T-helper 9 cell (primary cell): ENCODE data around the gene SCG3.
A peak's percentile ranks its signal among the peaks of the same experiment; 100 is the strongest.
"Not testable (repeated sequence)": the region's sequence is repeated elsewhere in the genome, so short reads cannot be mapped to it uniquely, and the experiment has no call there.

Experiments used
- DNase-seq: peaks from one replicate; pipeline ENCODE4 v3.0.0-alpha.2; 2020
- total RNA-seq, 2 donors: gene quantifications; one replicate each; lab custom pipeline; 2026; lab: John Stamatoyannopoulos, UW

SCG3 gene
- 0 reads per million in 2 donors for total RNA-seq

DNA sequence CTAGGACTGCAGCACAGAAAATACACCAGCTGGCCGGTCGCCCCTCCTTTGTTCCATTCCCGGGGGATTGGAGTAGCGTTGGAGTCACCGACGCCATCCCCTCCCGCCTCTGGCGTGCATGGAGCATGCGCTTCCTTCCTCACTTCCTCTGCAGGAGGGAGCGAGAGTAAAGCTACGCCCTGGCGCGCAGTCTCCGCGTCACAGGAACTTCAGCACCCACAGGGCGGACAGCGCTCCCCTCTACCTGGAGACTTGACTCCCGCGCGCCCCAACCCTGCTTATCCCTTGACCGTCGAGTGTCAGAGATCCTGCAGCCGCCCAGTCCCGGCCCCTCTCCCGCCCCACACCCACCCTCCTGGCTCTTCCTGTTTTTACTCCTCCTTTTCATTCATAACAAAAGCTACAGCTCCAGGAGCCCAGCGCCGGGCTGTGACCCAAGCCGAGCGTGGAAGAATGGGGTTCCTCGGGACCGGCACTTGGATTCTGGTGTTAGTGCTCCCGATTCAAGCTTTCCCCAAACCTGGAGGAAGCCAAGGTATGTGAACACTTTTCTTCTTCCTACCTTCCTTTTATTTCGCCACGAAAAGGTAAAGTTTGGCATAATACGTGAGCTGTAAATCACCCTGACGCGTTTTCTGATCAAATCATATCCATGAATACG lies at the start of gene SCG3:
TSS of gene SCG3 (plus strand) at position 201 of the 661 bp plus-strand sequence. CDS start at position 454, 253 bp downstream.
- DNase-seq = peak; percentile 44

DNA sequence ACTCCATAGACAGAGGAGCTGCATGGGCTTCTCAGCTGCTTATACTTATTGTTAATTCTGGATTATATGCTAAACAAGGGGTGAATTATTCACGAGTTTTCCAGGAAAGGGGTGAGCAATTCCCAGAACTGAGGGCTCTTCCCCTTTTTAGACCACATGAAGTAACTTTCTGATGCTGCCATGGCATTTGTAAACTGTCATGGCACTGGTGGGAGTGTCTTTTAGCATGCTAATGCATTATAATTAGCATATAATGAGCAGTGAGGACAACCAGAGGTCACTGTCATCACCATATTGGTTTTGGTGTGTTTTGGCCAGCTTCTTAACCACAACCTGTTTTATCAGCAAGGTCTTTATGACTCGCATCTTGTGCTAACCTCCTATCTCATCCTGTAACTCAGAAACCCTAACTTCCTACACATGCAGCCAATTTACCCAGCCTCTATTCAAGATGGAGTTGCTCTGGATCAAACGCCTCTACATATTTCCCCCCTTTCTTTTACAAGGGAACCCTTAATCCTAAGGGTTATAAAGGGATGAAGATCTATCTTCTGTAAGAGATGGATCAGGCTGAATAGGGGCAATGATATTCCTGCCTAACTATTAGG lies 46.6 kb upstream of the SCG3 start:
- no peak for DNase-seq

DNA sequence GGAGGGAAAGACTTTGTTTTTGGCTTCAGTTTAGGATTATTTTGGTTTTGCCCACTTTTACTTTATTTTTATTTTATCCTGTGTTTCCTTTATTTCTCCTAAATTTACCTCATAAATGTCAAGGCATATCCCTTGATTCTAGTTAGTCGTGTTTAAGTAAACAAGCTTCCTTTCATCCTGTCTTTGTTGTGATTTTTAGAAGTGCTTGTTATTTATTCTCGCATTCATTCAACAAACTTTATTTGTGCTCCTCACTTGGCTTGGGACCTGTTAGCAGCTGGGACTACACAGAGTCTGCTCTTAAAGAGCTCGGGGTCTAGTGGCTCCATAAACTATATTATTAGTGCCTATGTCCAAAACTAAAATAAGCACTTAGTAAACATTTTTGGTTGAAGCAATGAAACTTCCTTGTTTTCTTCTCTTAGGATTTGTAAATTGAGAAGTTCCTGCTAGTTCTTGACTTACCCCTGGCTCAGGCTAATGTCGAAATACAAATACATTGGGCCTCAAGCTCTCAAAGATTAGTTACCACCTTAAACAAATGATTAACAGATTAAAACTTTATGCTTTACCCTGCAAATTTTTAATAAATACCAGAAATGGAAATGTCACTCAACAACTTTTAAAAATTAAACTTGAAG lies 39.7 kb upstream of the SCG3 start:
- DNase-seq = no peak

DNA sequence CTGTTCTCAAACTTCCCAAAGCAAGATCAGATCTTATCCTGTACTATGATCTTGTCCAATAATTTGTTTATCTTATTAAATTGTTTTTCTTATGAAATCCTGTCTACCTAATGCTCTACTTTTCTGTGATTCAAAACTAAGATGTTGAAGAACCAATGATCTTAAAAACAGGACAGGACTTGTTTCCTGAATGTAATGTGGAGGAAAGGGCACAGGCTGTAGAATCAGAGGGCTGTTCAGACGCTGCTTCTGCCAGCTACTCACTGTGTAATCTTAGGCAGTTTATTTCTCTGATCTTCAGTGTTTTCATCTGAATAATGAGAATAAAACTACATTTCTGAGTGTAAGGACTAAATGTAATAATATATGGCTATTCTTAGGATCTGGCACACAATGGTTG lies 38.6 kb upstream of the SCG3 start:
- DNase-seq = no peak

DNA sequence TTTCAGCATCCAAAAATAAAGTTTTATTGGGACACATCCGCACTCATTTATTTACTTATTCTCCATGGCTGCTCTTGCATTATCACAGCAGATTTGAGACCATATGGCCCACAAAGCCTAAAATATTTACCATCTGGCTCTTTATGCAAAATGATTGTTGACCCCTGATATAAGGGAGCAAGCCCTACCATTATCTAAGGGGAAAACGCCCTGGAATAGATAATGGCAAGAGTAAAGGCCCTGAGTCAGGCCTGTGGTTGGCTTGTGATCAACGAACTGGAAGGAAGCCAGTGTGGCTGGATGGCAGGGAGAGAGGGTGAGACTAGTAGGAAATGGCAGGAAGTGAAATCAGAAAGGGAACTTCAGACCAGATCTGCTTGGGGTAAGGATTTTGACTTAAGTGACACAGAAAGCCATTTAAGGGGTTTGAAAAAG lies 34.2 kb upstream of the SCG3 start:
- DNase-seq = no peak

DNA sequence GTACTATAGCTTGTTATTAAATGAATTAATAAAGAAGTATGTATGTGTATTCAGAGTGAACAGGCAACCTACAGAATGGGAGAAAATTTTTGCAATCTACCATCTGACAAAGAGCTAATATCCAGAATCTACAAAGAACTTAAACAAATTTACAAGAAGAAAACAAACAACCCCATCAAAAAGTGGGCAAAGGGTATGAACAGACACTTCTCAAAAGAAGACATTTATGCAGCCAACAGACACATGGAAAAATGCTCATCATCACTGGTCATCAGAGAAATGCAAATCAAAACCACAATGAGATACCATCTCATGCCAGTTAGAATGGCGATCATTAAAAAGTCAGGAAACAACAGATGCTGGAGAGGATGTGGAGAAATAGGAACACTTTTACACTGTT lies 33.2 kb upstream of the SCG3 start:
- not testable (repeated sequence) for DNase-seq

DNA sequence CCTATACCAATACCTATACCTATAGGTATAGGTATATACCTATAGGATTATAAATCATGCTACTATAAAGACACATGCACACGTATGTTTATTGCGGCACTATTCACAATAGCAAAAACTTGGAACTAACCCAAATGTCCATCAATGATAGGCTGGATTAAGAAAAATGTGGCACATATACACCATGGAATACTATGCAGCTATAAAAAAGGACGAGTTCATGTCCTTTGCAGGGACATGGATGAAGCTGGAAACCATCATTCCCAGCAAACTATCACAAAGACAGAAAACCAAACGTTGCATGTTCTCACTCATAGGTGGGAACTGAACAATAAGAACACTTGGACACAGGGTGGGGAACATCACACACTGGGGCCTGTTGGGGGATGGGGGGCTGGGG lies 32.7 kb upstream of the SCG3 start:
- DNase-seq = not testable (repeated sequence)

DNA sequence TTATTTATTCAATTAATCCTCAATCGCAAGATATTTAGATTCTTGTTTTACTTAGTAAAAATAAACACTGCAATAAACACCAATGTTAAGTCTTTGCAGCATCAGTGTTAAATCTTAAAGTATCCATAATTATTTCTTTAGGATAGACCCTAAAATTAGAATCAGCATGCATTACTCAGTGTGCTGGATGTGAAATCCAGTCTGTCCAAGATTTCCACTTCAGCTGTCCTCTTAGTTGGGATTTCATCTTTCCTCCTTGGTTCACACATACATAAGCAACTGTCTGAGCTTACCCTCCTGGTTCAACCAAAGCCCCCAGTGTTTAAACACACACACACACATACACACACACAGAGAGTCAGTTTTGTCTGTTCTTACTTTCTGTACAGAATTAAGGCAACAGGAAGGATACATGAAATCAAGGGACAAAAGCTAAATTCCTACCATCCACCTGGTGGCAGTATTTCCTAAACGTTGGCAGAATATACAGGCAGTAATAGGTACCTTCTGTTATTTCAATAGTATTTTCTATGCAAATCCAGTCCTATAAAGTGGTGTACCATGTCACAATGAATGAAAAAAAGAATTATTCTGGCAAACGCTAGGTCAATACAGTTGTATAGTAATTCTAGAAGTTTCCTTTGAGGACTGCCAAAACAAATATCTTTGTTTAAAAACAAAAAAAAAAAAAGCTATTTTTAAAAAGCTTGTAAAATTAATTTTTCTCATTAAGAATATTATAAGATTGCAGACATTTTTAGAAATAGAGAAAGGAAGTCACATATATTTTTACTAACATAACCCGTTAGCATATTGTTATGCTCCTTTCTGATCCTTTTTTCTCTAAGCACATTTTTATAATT lies 31.4 kb upstream of the SCG3 start:
- DNase-seq = peak; percentile 23

DNA sequence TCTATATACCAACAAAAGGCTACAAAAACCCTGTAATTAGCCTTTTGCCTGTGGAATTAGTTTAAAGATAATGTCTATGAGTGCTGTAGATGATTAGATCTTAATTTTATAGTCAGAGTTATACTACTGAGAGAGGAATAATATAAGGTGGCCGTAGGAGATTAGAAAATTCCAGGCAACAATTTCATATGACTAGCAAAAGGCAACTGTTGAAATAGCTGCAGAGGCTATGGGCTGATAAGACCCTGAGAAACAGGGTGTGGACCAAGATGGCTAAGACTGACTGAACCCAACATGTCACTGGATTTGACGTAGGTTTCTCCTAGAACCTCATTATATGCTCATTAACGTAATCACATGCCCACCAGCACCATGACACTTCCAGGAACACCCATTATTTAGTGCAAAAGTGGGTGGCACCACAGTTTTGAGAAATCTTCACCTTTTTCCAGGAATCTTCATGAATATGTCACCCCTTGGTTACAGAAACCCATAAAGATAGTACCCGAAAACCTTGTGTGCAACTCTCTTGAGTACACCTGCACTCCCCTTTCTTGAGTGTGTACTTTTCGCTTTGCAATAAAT lies 29.1 kb upstream of the SCG3 start:
- DNase-seq = no peak

DNA sequence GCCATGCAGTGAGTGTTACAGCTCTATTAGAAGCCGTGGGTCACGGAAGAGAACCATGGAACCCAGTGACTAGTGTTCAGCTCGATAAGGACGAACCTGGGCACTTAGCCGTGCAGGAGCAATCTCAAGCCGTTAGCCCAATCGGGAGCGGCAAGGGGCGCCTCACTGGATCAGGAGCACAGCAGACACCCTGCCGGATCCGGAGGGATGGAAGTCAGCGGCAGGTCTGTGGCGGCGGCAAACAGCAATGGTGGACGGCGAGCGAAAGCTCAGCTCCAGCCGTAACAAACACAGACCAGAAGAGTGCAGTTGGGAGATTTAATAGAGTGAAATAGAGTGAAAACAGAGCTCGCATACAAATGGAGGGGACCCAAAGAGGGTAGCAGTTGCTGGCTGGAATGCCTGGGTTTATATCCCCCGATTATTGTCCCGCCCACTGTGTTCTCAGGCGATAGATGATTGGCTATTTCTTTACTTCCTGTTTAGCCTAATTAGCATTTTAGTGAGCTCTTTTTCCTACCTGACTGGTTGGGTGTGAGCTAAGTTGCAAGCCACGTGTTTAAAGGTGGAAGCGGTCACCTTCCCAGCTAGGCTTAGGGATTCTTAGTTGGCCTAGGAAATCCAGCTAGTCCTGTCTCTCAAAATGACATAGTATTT lies 25.8 kb upstream of the SCG3 start:
- not testable (repeated sequence) for DNase-seq

DNA sequence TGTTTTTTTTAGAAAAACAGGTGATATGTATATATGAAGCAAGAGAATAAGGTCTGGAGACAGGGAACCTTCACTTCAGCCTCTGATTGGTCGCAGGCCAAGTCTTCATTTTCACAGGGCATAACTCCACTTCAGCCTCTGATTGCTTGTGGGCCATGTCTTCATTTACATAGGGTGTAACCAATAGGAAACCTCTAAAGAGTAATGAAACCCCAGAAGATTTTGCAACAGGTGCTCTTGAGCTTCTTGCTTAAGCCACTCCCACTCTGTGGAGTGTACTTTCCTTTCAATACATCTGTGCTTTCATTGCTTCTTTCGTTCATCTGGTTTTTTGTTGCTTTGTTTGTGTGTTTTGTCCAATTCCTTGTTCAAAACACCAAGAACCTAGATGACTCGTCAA lies 22.6 kb upstream of the SCG3 start:
- DNase-seq = no peak

DNA sequence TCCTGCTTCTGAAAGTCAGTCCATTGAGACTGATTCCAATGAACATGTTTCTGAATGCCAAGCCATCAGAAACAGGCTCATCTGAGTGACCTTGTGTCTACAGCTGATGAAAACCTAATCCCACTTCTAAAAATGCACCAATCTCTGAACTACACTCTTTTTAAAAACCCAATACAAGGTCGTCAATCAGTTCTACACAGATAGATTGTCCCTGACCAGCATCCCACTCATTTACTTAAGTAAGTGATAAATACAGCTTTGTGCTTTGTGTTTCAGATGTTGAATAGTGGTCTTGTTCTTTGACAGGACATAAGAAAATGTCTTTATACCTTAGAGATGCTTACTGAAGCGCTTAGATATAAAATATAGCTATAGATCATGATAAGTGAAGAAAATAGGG lies 20.2 kb upstream of the SCG3 start:
- no peak for DNase-seq

DNA sequence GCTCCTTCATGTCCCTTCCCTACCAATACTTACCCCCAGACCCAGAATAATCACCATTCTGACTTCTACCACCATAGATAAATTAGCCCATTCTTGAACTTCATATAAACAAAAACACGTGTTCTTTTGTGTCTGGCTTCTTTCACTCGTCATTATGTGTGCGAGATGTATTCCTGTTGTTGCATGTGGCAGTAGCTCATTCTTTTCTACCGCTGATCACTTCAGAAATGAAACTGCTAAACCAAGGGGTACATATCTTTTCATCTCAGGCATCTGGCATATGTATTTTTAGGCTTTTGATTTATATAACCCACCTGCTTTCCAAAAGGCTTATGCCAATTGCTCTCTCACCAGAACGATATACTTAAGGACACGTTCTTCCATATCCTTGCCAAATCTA lies 13.8 kb upstream of the SCG3 start:
- no peak for DNase-seq

DNA sequence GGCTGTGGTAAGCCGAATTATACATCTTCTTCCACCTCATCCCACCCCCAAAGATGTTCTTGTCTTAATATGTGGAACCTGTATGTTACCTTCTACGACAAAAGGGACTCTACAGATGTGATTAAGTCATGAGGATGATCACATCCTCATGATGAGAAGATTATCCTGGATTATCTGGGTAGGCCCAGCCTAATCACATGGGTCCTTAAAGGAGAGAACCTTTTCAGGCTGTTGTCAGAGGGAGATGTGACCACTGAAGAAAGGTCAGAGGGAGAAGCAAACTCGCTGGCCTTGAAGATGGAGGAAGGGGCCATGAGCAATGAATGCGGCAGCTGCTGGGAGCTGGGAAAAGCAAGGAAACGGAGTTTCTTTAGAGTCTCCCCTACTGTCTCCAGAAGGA lies 12.9 kb upstream of the SCG3 start:
- DNase-seq = no peak

DNA sequence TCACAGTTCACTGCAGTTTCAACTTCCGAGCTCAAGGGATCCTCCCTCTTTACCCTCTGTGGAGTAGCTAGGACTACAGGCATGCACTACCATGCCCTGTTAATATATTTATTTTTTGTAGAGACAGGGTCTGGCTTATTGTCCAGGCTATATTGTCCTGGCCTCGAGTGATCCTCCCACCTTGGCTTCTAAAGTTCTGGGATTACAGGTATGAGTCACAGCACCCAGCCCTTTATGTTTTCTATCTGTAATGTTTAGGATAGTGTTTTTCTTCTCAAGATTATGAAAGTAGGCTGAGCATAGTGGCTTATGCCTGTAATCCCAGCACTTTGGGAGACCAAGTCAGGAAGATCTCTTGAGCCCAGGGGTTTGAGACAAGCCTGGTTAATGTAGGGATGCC lies 11.9 kb upstream of the SCG3 start:
- no peak for DNase-seq

DNA sequence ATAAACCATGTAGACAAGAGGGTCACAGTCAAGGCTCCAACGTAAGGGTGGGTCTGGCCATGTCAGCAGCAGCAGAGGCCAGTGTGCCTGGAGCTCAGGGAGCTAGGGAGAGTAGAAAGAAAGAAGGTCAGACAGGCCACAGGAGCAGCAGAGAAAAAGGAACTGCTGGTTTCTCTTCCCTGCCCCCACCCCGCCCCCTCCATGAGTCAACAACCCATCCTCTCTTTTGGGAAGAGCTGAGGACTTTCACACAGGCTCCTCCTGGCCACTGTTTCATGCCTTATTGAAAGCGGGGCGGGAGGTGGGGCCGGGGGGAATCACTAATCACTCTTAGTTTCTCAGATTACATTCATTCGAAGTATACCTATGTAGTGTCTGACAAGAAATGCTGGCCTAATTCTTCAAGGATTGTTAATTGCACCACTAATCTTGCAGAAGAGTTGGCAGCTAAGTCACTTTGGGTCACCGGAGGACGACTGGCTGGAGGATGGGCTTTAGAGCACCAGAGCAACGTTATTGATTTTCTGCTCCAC lies 9.1 kb upstream of the SCG3 start:
- no peak for DNase-seq

DNA sequence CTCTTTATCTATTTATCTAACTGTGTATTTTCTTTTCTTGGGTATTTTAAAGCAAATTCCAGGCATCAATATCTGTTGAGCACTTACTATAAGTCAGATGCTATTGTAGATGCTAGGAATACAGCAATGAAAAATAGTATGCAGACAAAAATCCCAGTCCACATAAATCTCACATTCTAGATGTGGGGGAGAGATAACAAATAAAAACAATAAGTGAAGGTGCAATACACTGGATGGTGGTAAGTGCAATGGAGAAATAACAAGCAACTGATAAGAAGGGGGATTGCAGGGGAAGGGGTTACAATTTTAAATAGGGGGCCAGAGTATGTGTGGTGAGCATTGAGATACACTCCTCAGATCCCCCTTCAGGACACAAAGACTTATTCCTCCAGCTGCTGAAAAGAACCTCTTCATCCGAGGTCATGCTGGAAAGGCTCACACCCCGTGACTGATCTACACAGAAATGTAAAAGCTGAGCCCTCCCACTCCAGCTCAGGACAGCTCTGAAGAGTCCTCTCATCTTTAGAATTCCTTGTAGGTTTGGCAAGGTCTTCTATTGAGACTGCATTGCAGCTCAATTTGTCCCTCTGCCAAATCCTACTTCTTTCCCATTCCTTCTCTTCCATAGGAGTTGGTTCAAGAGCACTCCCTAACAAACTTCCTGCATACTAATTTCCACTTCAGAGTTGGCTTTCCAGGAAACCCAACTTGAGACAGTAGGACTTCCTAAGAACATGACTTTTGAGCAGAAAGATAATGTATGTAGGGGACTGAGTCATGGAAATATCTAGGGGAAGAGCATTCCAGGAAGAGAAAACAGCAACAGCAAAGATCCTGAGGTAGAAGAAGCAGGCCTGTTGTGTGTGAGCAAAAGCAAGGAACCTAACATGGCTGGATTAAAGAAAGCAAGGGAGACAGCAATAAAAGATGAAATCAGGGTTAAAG lies 8.1 kb upstream of the SCG3 start:
- no peak for DNase-seq

DNA sequence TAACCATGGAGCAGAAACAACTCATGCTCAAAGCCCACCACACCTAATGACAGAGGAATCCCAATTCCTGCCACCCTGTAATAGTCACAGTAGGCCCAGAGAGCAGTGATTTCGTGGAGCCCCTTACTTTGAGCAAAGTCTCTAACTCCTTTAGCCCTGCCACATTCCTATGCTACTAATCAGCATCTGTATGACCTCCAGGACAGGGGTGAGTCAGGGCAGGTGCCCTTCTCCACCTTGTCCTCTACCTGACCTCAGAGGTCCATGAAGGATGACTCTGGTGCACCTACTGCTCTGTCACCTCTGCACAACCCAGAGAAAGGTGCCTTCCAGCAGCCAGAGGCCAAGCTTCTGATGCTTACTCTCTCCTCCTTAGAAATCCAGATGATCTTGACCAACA lies 6.1 kb upstream of the SCG3 start:
- no peak for DNase-seq

DNA sequence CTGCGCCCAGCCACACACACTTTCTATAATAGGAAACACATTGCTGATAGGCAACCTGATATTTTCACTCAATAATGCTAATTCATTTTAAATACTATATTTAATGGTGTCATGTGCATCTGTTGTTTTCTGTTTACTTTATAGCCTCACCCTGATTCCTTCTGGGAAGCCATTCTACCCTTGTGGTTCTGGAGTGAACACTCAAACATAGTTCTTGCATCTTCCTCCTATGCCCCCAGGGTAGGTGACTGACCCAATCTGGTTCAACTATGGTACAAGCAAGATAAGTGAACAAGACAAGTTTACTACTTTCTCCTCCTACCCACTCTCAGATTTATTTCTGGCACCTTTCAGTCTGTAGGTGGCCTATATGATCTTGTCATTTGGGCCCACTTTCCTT lies 4.3 kb upstream of the SCG3 start:
- no peak for DNase-seq

DNA sequence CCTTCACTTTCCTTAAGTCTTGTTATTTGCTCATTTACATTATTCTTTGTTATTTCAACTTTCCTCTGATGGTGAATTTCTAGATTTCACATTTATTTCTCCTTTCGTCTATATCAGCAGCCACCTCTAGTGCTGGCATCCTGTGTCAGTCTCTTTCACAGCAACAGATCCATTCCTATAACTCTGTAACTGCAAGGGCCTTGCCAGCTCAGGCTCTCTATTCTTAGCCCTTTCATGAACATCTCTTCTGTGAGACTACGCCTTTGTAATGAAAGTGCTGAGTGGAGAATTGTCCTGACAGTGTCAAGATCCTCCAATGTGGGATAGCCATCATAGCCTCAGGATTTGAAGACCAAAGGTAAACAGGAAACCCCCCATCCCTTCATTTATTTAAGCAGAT lies 3.9 kb upstream of the SCG3 start:
- no peak for DNase-seq

DNA sequence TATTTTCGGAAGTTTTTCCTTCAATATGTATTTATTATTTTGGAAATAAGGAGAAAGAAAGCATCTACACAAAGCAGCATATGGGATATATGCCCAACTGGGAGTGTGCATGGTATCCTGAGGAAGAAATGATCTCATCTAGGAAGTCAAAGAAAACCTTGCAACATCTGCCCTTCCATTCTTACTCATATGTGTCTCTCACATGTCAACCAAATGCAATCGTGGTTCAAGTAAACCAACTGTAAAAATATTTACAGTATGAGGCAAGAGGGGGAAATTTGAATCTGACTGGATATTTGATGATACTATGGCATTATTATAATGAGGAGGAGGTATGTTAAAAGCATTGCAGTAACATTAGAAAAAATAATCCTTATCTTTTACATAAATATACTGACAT lies 3.2 kb upstream of the SCG3 start:
- DNase-seq = no peak
